ENCODE measurements around the gene CFDP1. TPM values are rescaled to one million over a fixed set of nuclear protein-coding genes. Genes with fewer than 3 reads are reported as not detected.
A peak's percentile ranks its signal among the peaks of the same experiment; 100 is the strongest.

CFDP1 gene
- total RNA-seq, 1 donor from 2014 or later: 35.4 TPM

DNA sequence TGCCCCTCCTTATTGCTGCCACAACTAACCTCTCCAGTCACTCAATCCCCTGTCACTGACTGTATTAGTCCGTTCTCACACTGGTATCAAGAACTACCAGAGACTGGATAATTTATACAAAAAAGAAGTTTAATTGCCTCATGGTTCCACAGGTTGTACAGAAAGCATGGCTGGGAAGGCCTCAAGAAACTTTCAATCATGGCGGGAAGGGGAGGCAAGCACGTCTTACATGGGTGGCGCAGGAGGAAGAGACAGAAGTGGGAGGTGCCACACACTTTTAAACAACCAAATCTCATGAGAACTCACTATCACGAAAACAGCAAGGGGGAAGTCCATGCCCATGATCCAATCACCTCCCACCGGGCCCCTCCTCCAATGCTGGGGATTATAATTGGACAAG is 95.9 kb downstream of the CFDP1 start:
- intact Hi-C loops (cut with micrococcal nuclease): no loop called here
- no peak for DNase-seq (ENCODE audit: low spot score)
- Mint-ChIP-seq H3K4me3 (no peak overlapping the region), H3K4me1 (ENCODE audit: low read depth) (peaks cover 11% of the 10 kb centered on the region), H3K9me3 (no peaks in the 10 kb centered on the region), H3K36me3 (ENCODE audit: low read depth) (peaks cover 18% of the 10 kb centered on the region), H3K27me3 (ENCODE audit: insufficient read depth) (peaks cover 5% of the 10 kb centered on the region), H3K27ac (no peak overlapping the region)

GRCh38 chr16:75336521-75336920 is 96.8 kb downstream of the CFDP1 start:
- intact Hi-C loops (cut with micrococcal nuclease): no loop called here
- H3K4me1 Mint-ChIP-seq (ENCODE audit: low read depth): peaks cover 11% of the 10 kb centered on the region
- peaks cover 18% of the 10 kb centered on the region for H3K36me3 Mint-ChIP-seq (ENCODE audit: low read depth)
- H3K4me3 Mint-ChIP-seq: no peak overlapping the region
- peaks cover 5% of the 10 kb centered on the region for H3K27me3 Mint-ChIP-seq (ENCODE audit: insufficient read depth)
- no peak for DNase-seq (ENCODE audit: low spot score)
- H3K9me3 Mint-ChIP-seq: no peaks in the 10 kb centered on the region
- no peak overlapping the region for H3K27ac Mint-ChIP-seq

DNA sequence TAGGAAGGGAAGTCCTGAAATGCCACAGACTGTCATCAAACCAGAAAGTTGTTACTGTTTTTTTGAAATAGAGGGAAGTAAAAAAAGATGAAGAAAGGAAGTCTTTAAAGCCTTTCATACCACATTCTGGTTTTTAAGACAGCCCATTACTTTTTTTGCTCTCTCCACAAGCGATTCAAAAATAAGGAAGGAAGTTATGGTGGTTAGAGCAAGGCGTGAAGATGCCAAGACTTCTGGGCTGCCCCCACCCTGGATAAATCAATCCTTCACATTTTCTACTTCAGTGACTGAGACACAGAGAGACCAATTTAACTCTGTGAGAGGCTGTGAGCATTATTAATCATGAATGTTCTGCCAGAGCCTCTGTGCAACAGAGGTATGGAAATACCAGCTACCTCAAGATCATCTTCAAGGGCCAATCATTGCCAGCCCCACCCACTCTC is 99.6 kb downstream of the CFDP1 start:
- no peaks in the 10 kb centered on the region for H3K9me3 Mint-ChIP-seq
- peaks cover 11% of the 10 kb centered on the region for H3K36me3 Mint-ChIP-seq (ENCODE audit: low read depth)
- intact Hi-C loops (cut with micrococcal nuclease): no loop called here
- no peak for DNase-seq (ENCODE audit: low spot score)
- peaks cover 11% of the 10 kb centered on the region for H3K4me1 Mint-ChIP-seq (ENCODE audit: low read depth)
- H3K27me3 Mint-ChIP-seq (ENCODE audit: insufficient read depth): peaks cover 2% of the 10 kb centered on the region
- H3K4me3 Mint-ChIP-seq: no peak overlapping the region
- H3K27ac Mint-ChIP-seq: no peak overlapping the region

DNA sequence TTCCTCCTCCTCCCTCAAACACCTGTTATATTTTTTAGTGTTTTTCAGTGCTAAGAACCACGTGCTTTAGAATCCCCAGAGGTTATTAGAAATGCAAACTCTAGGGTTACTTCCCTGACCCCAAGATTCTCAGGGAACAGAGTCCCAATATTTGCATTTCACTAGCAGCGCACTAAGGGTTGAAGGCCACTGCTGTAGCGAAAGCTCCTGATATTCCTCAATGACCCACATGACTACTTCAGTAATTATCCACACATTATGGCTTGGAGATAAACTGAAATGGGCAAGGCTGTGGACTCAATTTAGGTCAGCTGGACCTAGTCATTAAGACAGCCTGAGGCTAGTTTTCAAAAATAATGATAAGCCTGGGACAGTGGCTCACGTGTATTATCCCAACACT is 103.4 kb downstream of the CFDP1 start:
- Mint-ChIP-seq H3K36me3 (ENCODE audit: low read depth) (peaks cover 8% of the 10 kb centered on the region), H3K4me3 (no peak overlapping the region), H3K4me1 (ENCODE audit: low read depth) (peaks cover 22% of the 10 kb centered on the region), H3K27me3 (ENCODE audit: insufficient read depth) (peaks cover 7% of the 10 kb centered on the region), H3K9me3 (no peaks in the 10 kb centered on the region), H3K27ac (no peak overlapping the region)
- no peak for DNase-seq (ENCODE audit: low spot score)
- intact Hi-C loops (cut with micrococcal nuclease): no loop called here

DNA sequence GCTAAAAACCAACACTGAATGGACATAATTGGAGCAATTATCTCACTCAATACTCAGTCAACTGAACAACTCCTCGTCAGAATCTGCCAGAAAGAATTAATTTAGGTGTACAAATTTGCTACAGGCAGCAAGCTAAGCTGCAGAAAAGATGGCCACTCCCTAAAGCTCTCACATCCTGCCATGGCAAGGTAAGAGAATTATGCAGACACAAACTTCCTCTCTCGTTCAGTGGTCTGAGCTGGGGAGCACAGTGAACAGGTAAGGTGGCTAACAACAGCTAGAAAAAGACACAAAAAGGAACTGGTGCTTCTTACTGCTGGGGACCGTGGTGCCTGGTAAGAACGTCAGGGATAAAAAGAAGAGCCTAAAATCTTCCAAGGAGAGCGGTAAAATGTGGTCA is 107.0 kb downstream of the CFDP1 start:
- no peak for DNase-seq (ENCODE audit: low spot score)
- Mint-ChIP-seq H3K27me3 (ENCODE audit: insufficient read depth) (peaks cover 16% of the 10 kb centered on the region), H3K4me1 (ENCODE audit: low read depth) (peaks cover 14% of the 10 kb centered on the region), H3K4me3 (no peak overlapping the region), H3K9me3 (no peaks in the 10 kb centered on the region), H3K36me3 (ENCODE audit: low read depth) (peaks cover 16% of the 10 kb centered on the region), H3K27ac (no peak overlapping the region)
- intact Hi-C loops (cut with micrococcal nuclease): no loop called here

- Mint-ChIP-seq H3K27me3 (ENCODE audit: insufficient read depth) (peaks cover 31% of the 10 kb centered on the region), H3K4me3 (no peak overlapping the region), H3K9me3 (no peaks in the 10 kb centered on the region), H3K36me3 (ENCODE audit: low read depth) (peaks cover 17% of the 10 kb centered on the region), H3K4me1 (ENCODE audit: low read depth) (peaks cover 33% of the 10 kb centered on the region), H3K27ac (no peak overlapping the region)
- intact Hi-C loops (cut with micrococcal nuclease): no loop called here
- DNase-seq (ENCODE audit: low spot score): no peak
These were observed 109.4 kb downstream of the CFDP1 start for GRCh38 chr16:75323933-75324332.

DNA sequence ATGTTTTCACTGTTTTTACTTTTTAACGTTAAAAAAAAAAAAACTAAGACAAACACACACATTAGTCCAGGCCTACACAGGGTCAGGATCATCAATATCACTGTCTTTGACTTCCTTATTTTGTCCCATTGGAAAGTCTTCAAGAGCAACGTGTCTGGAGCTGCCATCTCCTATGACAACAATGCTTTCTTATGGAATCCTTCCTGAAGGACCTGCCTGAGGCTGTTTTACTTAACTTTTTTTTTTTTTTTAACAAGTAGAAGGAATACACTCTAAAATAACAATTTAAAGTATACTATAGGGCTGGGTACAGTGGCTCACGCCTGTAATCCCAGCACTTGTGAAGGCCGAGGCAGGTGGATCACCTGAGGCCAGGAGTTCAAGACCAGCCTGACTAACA is 110.1 kb downstream of the CFDP1 start:
- peaks cover 33% of the 10 kb centered on the region for H3K4me1 Mint-ChIP-seq (ENCODE audit: low read depth)
- DNase-seq (ENCODE audit: low spot score): no peak
- intact Hi-C loops (cut with micrococcal nuclease): no loop called here
- no peak overlapping the region for H3K27ac Mint-ChIP-seq
- no peak overlapping the region for H3K4me3 Mint-ChIP-seq
- H3K9me3 Mint-ChIP-seq: no peaks in the 10 kb centered on the region
- H3K27me3 Mint-ChIP-seq (ENCODE audit: insufficient read depth): peaks cover 37% of the 10 kb centered on the region
- peaks cover 17% of the 10 kb centered on the region for H3K36me3 Mint-ChIP-seq (ENCODE audit: low read depth)

DNA sequence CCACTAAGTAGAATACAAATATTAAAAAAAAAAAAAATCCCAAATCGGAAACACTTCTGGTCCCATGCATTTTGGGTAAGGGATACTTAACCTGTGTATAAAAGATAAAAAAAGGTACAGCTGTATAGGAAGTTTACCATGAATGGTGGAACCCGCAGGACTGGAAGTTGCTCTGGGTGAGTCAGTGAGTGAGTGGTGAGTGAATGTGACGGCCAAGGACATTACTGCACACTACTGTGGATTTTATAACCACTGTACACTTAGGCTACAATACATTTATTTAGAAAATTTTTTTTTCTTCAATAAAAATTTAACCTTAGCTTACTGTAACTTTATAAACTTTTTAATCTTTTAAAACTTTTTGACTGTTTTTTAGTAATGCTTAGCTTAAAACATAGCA is 110.6 kb downstream of the CFDP1 start:
- no peak for DNase-seq (ENCODE audit: low spot score)
- Mint-ChIP-seq H3K27ac (no peak overlapping the region), H3K36me3 (ENCODE audit: low read depth) (peaks cover 17% of the 10 kb centered on the region), H3K9me3 (no peaks in the 10 kb centered on the region), H3K27me3 (ENCODE audit: insufficient read depth) (peaks cover 39% of the 10 kb centered on the region), H3K4me3 (no peak overlapping the region), H3K4me1 (ENCODE audit: low read depth) (peaks cover 33% of the 10 kb centered on the region)
- intact Hi-C loops (cut with micrococcal nuclease): no loop called here

DNA sequence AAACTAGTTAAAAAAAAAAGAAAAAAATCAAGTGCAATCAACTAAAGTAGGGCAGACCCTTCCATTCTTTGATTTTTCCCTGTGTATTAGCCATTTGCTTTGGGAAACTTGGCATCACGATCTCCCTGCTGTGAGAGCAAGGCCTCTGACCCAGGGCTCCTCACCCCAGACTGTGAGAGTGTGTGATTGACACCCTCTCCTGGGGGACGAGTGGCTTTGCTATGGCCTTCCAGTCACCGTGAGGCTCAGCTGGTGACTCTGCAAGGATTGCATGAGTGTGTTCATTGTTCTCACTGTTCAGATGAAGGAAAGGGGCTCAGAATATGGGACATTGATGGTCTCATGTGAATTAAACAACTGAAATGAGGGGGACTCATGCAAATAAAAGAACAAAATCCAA is 112.9 kb downstream of the CFDP1 start:
- Mint-ChIP-seq H3K36me3 (ENCODE audit: low read depth) (peaks cover 22% of the 10 kb centered on the region), H3K9me3 (no peaks in the 10 kb centered on the region), H3K4me1 (ENCODE audit: low read depth) (peaks cover 28% of the 10 kb centered on the region), H3K27me3 (ENCODE audit: insufficient read depth) (peaks cover 33% of the 10 kb centered on the region), H3K27ac (no peak overlapping the region), H3K4me3 (no peak overlapping the region)
- intact Hi-C loops (cut with micrococcal nuclease): loop anchor here (1.0 kb wide), 1 partner anchor 59 kb away; no protein-coding TSS in a partner anchor
- no peak for DNase-seq (ENCODE audit: low spot score)

GRCh38 chr16:75319513-75320411 is 113.5 kb downstream of the CFDP1 start:
- peaks cover 28% of the 10 kb centered on the region for H3K4me1 Mint-ChIP-seq (ENCODE audit: low read depth)
- peak; percentile 11 for DNase-seq (ENCODE audit: low spot score)
- H3K4me3 Mint-ChIP-seq: no peak overlapping the region
- H3K27me3 Mint-ChIP-seq (ENCODE audit: insufficient read depth): peaks cover 33% of the 10 kb centered on the region
- no peaks in the 10 kb centered on the region for H3K9me3 Mint-ChIP-seq
- peaks cover 19% of the 10 kb centered on the region for H3K36me3 Mint-ChIP-seq (ENCODE audit: low read depth)
- H3K27ac Mint-ChIP-seq: no peak overlapping the region
- intact Hi-C loops (cut with micrococcal nuclease): loop anchor here (1.0 to 2.0 kb wide), 2 partner anchors 31 to 60 kb away; no protein-coding TSS in a partner anchor

- no peak for DNase-seq (ENCODE audit: low spot score)
- Mint-ChIP-seq H3K27me3 (ENCODE audit: insufficient read depth) (peaks cover 30% of the 10 kb centered on the region), H3K4me3 (no peak overlapping the region), H3K27ac (no peak overlapping the region), H3K4me1 (ENCODE audit: low read depth) (peaks cover 28% of the 10 kb centered on the region), H3K9me3 (no peaks in the 10 kb centered on the region), H3K36me3 (ENCODE audit: low read depth) (peaks cover 14% of the 10 kb centered on the region)
- intact Hi-C loops (cut with micrococcal nuclease): loop anchor here (2.0 kb wide), 1 partner anchor 30 kb away; no protein-coding TSS in a partner anchor
These were observed 114.6 kb downstream of the CFDP1 start for GRCh38 chr16:75318737-75319136.

GRCh38 chr16:75317532-75317931 is 115.8 kb downstream of the CFDP1 start:
- H3K9me3 Mint-ChIP-seq: no peaks in the 10 kb centered on the region
- peaks cover 13% of the 10 kb centered on the region for H3K36me3 Mint-ChIP-seq (ENCODE audit: low read depth)
- no peak for DNase-seq (ENCODE audit: low spot score)
- no peak overlapping the region for H3K4me3 Mint-ChIP-seq
- peaks cover 28% of the 10 kb centered on the region for H3K4me1 Mint-ChIP-seq (ENCODE audit: low read depth)
- peaks cover 29% of the 10 kb centered on the region for H3K27me3 Mint-ChIP-seq (ENCODE audit: insufficient read depth)
- no peak overlapping the region for H3K27ac Mint-ChIP-seq
- intact Hi-C loops (cut with micrococcal nuclease): no loop called here

DNA sequence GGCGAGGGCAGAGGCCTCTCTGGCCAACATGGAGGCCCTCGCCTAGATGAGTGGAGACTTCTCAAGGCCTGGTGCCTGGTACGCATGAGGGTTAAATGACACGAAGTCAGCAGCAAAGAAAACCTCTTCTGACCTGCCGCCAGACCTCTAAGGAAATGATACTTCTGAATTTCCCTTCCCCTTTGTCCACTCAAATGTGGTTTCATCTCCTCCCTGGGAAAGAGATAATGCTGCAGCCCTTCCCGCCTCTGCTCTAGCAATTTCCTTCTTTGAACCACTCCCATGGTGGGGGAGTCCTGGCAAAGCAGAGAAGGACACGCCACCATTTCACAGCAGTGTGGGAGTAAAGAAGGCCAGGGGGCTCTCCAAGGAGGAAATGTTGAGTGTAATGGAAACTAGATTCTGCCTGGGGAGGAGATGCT is 116.2 kb downstream of the CFDP1 start:
- Mint-ChIP-seq H3K27me3 (ENCODE audit: insufficient read depth) (peaks cover 28% of the 10 kb centered on the region), H3K36me3 (ENCODE audit: low read depth) (peaks cover 13% of the 10 kb centered on the region), H3K4me3 (no peak overlapping the region), H3K4me1 (ENCODE audit: low read depth) (peaks cover 28% of the 10 kb centered on the region), H3K27ac (no peak overlapping the region), H3K9me3 (no peaks in the 10 kb centered on the region)
- no peak for DNase-seq (ENCODE audit: low spot score)
- intact Hi-C loops (cut with micrococcal nuclease): no loop called here

All from activated T-helper 1 cell treated with anti-CD3 and anti-CD28 coated beads, Interleukin-12 subunit alpha, Interleukin-12 subunit beta, Interleukin-2, Interleukin-4 antibody, amounts not matched to agents 30 ng/mL and 10 ng/mL and 1 ng/mL, durations not matched to agents 14 hours and 24 hours and 36 hours (primary cell).